Activated CD4-positive, alpha-beta T cell treated with anti-CD3 and anti-CD28 coated beads, Interleukin-2, Interleukin-4, amounts not matched to agents 100 ng/mL and 50 ng/mL, durations not matched to agents 16 hours and 8 hours (primary cell): ENCODE measurements around the gene SMOC1.

Experiments used
- DNase-seq: peaks from one replicate; pipeline ENCODE4 v3.0.0-alpha.2; 2020; ENCODE audit warnings: low spot score

The SMOC1 gene

GRCh38 chr14:69941768-69942742 lies 62.8 kb downstream of the SMOC1 start:
- no peak for DNase-seq

GRCh38 chr14:69943084-69943780 lies 64.0 kb downstream of the SMOC1 start:
- DNase-seq, result no peak

- DNase-seq, result no peak
Observed at GRCh38 chr14:69945347-69945746, 66.1 kb downstream of the SMOC1 start.

GRCh38 chr14:69945912-69946311 lies 66.7 kb downstream of the SMOC1 start:
- no peak for DNase-seq

GRCh38 chr14:69948351-69948750 lies 69.1 kb downstream of the SMOC1 start:
- DNase-seq, result no peak

- DNase-seq, result no peak
Observed at GRCh38 chr14:69951263-69951662, 72.0 kb downstream of the SMOC1 start.

GRCh38 chr14:69951935-69952334 lies 72.7 kb downstream of the SMOC1 start:
- DNase-seq, result no peak

GRCh38 chr14:69953266-69953915 lies 74.2 kb downstream of the SMOC1 start:
- no peak for DNase-seq

GRCh38 chr14:69955855-69956845 lies 76.9 kb downstream of the SMOC1 start:
- DNase-seq, result no peak

GRCh38 chr14:69956970-69957369 lies 77.8 kb downstream of the SMOC1 start:
- no peak for DNase-seq

- DNase-seq, result no peak
Observed at GRCh38 chr14:69957986-69958385, 78.8 kb downstream of the SMOC1 start.

GRCh38 chr14:69959136-69959535 lies 79.9 kb downstream of the SMOC1 start:
- no peak for DNase-seq

- DNase-seq, result no peak
Observed at GRCh38 chr14:69960296-69960695, 81.1 kb downstream of the SMOC1 start.

GRCh38 chr14:69963966-69964365 lies 84.8 kb downstream of the SMOC1 start:
- DNase-seq, result no peak

GRCh38 chr14:69964841-69965240 lies 85.6 kb downstream of the SMOC1 start:
- no peak for DNase-seq

GRCh38 chr14:69968132-69968531 lies 88.9 kb downstream of the SMOC1 start:
- DNase-seq, result no peak

GRCh38 chr14:69968681-69969080 lies 89.5 kb downstream of the SMOC1 start:
- no peak for DNase-seq

- no peak for DNase-seq
Observed at GRCh38 chr14:69972755-69973154, 93.5 kb downstream of the SMOC1 start.

GRCh38 chr14:69973846-69974245 lies 94.6 kb downstream of the SMOC1 start:
- no peak for DNase-seq

- DNase-seq, result no peak
Observed at GRCh38 chr14:69979882-69980281, 100.7 kb downstream of the SMOC1 start.
